Cortex of kidney (tissue), 1 donor: ENCODE results near the gene CD74.

Experiments
- DNase-seq: peaks from one replicate; lab custom pipeline; 2025; lab: John Stamatoyannopoulos, UW

The CD74 gene

GRCh38 chr5:150358261-150359095, 54.2 kb downstream of the CD74 start:
- DNase-seq: no peak

DNA sequence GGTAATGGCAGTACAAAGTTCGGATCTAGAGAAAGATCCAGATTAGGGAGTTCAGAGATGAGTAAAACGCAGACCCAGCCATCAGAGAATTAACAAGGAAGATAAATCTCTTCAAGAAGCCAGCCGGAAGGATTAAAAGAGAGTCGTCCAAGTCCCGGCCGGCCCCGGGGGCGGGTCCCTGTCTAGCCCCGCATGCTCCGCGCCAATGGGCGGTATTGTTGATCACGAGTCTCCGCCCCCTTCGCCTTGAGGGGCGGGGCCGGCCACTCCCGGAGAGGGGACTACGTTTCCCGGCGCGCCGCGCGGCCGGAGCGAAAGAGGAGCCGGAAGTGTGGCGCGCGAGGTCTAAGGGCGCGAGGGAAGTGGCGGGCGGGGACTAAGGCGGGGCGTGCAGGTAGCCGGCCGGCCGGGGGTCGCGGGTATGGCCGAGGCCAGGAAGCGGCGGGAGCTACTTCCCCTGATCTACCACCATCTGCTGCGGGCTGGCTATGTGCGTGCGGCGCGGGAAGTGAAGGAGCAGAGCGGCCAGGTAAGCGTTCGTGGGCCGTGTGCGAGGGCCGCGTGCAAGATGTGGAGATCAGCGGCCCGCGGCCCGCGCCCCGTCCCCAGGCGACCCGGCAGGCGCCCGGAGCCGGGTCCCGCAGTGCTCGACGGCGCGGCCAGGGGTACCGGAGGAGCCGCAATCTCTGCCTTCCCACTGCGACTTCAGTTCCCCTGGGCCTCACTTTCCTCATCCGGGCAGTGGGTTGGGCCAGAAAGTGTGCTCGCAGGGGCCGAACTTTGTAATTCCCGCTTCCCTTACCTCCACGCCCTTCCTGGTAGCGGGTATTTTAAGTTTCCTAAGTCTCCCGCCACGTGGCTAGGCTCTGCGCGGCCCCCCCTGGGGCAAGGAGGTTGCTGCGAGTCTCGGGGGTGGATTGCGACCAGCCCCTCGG, 55.1 kb downstream of the CD74 start, which contains the start of gene TCOF1:
Gene TCOF1 (plus strand): TSS at position 372 of the 935 bp plus-strand sequence. CDS start 50 bp downstream, at position 422.
- peak; percentile 63 for DNase-seq

DNA sequence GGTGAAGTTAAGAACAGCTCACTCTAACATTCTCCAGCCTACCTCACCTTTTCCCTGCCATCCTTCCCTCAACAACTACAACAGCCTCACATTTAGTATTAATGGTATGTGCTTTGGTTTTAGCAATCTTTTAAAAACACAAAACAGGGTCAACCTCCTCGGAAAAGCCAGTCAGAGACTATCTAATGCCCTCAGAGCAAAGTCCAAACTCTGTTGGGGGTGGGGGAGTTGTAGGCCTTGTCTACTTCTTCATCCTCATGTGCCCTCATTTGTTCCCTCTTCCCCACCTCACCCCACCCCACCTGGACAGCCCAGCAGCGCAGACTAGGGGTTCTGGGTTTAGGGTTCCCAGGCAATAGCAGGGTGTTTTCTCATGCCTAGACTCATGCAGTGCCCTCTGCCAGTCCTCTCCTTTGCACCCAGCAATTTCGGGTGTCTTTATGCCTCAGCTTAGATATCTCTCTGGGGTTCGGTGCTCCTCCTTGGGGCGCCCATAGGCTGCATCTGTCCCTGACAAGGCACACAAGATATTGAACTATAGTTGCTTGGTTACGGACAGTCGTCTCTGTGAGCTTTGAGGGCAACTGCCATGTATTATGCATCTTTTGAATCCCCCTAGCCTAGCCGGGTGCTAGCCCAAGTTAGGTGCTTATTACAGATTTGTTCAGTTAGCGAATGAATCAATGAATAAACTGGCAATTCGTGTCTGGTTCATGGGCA, 56.0 kb downstream of the CD74 start:
- no peak for DNase-seq

- DNase-seq: no peak
Observed at GRCh38 chr5:150355791-150356190, 56.9 kb downstream of the CD74 start.

GRCh38 chr5:150353032-150353675, 59.6 kb downstream of the CD74 start:
- no peak for DNase-seq

- no peak for DNase-seq
Observed at GRCh38 chr5:150352244-150353031, 60.3 kb downstream of the CD74 start.
